Measurements from ENCODE around the gene PHLDA3. TPM values are rescaled to one million over a fixed set of nuclear protein-coding genes. Genes with fewer than 3 reads are reported as not detected.
A peak's percentile ranks its signal among the peaks of the same experiment; 100 is the strongest.

The PHLDA3 gene
- total RNA-seq, 2 donors from 2014 or later = 10.7 to 25.6 TPM

DNA sequence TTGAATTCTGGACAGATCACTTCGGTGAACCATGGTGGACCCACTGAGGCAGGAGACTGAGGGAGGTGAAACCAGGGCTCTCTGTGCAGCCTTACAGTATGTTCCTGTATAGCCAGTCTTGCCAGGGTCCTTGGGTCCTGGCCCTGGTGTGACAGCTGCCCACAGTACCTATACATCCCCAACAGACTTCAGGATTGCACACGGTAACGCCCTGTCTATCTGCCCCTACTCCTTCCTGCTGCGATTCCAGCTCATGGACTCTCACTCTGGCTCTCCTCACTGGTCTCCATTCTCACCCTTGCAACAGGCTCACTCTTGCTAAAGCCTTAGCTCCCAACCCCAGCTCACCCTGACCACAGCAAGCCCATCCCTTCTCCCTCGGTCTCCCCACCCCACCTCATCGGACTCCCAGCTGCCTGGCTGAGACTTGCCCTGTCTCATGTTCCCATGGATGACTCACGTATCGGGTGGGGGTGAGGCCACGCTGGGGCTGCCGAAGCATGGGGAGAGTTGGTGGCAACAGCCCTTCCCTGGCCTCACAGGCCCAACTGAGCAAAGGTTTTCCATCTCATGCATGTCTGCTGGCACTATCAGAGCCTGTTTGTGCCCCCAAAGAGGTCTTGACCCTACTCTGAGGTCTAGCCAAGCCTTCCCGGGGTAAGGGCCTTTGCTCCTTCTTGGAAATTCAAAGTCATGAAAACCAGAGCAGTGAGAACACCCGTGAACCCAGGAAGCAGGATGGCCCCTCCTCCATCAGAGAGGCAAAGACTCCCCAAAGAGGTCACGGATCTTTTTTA is 7.1 kb downstream of the PHLDA3 start:
- DNase-seq (no peak), ATAC-seq (replicated peaks in 1 of 2) (no peak)
- Mint-ChIP-seq H3K4me3 (no peak overlapping the region), H3K9me3 (no peaks in the 10 kb centered on the region), H3K27me3 (ENCODE audit: low read depth) (peaks cover 27% of the 10 kb centered on the region), H3K36me3 (ENCODE audit: insufficient read depth in 2 of 2) (no peaks in the 10 kb centered on the region), H3K4me1 (ENCODE audit: low read depth) (peaks cover 3% of the 10 kb centered on the region), H3K27ac (no peak overlapping the region)

DNA sequence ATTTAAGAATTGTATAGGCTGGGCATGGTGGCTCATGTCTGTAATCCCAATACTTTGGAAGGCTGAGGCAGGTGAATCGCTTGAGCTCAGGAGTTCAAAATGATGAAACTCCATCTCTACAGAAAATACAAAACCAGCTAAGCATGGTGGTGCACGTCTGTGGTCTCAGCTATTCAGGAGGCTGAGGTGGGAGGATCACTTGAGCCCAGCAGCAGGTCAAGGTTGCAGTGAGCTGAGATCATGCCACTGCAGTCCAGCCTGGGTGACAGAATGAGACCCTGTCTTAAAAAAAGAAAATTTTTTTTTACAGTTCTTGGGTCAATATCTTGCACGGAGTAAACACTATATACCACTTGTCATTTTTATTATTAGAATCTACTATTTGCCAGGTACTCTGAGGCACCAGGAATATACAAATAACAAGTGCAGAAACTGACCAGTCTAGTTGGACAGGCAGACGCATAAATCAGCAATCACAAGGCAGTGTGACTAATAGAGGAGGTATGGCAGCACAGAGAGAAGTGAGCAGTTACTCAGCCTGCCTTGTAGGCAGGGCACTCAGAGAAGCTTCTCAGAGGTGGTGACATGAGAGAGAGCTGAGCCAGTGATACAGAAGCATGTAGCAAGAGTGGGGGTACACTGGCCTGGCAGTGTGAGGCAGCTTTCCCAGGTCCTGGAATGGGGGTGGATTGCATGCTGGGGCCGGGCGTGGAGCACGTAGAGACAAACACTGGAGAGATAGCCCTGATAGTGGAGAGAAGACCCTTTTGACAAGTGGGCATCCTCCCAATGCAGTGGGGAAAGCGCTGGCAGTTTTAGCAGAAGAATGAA is 8.0 kb downstream of the PHLDA3 start:
- Mint-ChIP-seq H3K36me3 (ENCODE audit: insufficient read depth in 2 of 2) (no peaks in the 10 kb centered on the region), H3K4me3 (no peak overlapping the region), H3K4me1 (ENCODE audit: low read depth) (peaks cover 5% of the 10 kb centered on the region), H3K27ac (no peak overlapping the region), H3K27me3 (ENCODE audit: low read depth) (peaks cover 31% of the 10 kb centered on the region), H3K9me3 (no peaks in the 10 kb centered on the region)
- DNase-seq (no peak), ATAC-seq (replicated peaks in 1 of 2) (no peak)

DNA sequence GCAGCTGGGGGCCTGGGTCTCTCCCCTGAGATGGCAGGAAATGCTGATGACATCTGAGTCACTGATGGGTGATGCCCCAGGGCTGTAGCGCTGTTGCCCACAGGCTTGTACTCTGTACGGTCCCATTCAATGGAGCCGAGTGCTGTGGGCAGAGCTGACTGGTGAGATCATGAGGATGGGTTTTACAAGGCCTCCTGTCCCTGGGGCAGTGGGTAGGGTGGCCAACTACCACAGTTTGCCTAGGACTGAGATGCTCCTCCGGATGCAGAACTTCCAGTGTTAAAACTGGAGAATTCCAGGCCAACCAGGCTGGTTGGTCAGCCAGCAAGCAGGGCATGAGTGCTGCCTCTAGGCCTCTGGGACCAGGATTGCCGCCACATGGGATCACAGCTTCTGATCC is 9.2 kb downstream of the PHLDA3 start:
- DNase-seq (no peak), ATAC-seq (replicated peaks in 1 of 2) (peak in 1 of 2 donors; percentile 28)
- Mint-ChIP-seq H3K9me3 (no peaks in the 10 kb centered on the region), H3K27ac (no peak overlapping the region), H3K4me1 (ENCODE audit: low read depth) (peaks cover 5% of the 10 kb centered on the region), H3K4me3 (no peak overlapping the region), H3K36me3 (ENCODE audit: insufficient read depth in 2 of 2) (no peaks in the 10 kb centered on the region), H3K27me3 (ENCODE audit: low read depth) (peaks cover 39% of the 10 kb centered on the region)

DNA sequence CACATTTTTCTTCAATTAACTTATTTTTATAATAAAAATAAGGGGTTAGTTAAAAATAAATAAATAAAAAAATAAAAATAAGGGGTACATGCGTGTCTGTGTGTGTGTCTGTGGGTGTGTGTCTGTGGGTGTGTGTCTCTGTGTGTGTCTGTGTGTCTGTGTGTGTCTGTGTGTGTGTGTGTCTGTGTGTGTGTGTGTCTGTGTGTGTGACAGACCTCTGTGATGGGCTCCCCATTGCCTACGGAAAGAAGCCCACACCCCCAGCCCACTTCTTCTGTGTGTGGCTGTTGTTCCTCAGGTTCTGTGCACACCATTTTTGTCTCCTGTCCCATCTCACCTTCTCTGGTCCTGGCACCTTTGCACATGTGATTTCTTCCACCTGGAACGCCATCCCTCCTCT is 9.9 kb downstream of the PHLDA3 start:
- Mint-ChIP-seq H3K27me3 (ENCODE audit: low read depth) (peaks cover 40% of the 10 kb centered on the region), H3K36me3 (ENCODE audit: insufficient read depth in 2 of 2) (no peaks in the 10 kb centered on the region)

DNA sequence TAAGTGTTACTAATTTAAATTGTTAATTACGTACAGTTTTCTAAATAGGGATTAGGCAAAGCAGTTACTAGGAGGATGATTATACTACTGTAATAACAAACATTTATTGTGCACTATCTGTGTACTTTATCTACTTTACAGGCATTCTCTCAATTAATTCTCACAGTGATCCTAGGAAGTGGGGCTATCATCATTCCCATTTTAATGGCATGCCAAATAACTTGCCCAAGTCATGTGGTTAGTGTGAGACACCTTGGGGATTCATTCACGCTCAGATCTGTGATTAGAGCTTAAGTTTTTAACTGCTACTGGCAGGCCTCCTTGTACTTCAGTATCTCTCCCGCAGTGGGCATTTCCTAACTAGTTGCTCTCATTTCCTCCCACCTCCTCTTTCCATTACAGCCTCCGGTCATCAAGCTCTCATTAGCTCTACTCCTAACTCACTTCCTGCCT is 11.5 kb downstream of the PHLDA3 start:
- no peaks in the 10 kb centered on the region for H3K36me3 Mint-ChIP-seq (ENCODE audit: insufficient read depth in 2 of 2)
- H3K4me3 Mint-ChIP-seq = no peak overlapping the region
- DNase-seq (no peak), ATAC-seq (replicated peaks in 1 of 2) (no peak)
- H3K9me3 Mint-ChIP-seq = no peaks in the 10 kb centered on the region
- H3K27ac Mint-ChIP-seq = no peak overlapping the region
- H3K27me3 Mint-ChIP-seq (ENCODE audit: low read depth) = peaks cover 44% of the 10 kb centered on the region
- H3K4me1 Mint-ChIP-seq (ENCODE audit: low read depth) = peaks cover 25% of the 10 kb centered on the region

More for the DNA sequence above, 9.9 kb downstream of the PHLDA3 start:
- no peak overlapping the region for H3K27ac Mint-ChIP-seq
- H3K9me3 Mint-ChIP-seq = no peaks in the 10 kb centered on the region
- no peak for DNase-seq
- H3K4me3 Mint-ChIP-seq = no peak overlapping the region
- H3K4me1 Mint-ChIP-seq (ENCODE audit: low read depth) = peaks cover 12% of the 10 kb centered on the region
- ATAC-seq (replicated peaks in 1 of 2) = no peak

DNA sequence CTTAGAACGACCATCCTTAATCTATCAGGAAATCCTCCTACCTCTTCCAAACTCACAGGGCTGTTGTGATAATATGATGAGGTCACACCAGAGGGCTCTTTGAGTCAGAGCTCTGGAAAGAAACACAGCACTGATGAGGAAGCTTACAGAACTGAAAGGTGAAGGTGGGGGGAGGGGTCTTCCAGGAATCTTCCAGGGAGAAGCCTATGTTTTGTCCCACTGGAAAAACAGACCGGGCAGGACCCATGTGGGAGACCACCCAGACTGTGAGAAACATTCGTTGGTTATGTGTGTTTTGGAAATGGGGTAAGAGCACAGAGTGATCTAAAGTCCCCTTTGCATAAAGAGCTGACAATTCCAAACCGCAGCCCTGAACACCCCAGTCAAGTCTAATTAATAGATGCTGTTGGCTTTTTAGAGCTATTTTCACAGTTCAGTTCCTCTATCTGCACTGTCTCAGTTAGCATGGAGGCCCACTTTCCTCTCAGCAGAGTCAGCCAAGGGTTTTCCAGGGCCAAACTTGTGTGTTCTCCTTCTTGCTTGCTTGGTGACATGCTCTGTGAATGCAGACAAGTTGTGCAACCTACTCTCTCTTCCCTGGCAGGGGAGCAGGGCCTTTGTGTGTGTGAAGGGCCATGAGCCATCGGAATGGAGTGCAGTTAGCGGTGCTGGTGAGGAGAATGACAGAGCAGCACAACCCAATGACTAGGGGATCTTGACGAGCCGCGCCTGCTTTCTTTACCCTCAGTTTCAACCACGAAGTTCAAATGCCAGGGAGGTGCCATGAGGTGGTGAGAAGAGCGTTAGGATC is 12.3 kb downstream of the PHLDA3 start:
- no peak for DNase-seq
- Mint-ChIP-seq H3K36me3 (ENCODE audit: insufficient read depth in 2 of 2) (no peaks in the 10 kb centered on the region), H3K27me3 (ENCODE audit: low read depth) (peaks cover 48% of the 10 kb centered on the region), H3K9me3 (no peaks in the 10 kb centered on the region), H3K4me3 (no peak overlapping the region), H3K27ac (no peak overlapping the region), H3K4me1 (ENCODE audit: low read depth) (peaks cover 25% of the 10 kb centered on the region)
- no peak for ATAC-seq (replicated peaks in 1 of 2)

DNA sequence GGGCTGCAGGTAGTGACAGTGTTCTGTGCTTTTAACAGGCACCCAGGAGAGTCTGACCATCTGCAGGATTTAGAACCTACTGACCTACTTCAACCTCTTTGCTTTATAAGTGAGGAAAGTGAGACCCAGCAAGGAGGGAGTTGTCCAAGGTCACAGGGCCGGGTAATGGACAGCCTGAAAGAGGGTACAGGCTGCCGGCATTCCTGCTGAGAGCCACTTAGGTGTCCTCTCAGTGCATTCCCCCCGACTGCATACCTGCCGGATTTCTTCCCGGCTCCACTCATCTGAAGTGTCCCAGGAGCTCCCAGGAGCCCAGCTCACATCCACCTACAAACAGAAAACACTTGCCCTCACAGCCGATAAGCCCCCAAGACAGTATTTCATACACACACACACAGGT is 13.9 kb downstream of the PHLDA3 start:
- Mint-ChIP-seq H3K4me3 (no peak overlapping the region), H3K4me1 (ENCODE audit: low read depth) (peaks cover 30% of the 10 kb centered on the region), H3K36me3 (ENCODE audit: insufficient read depth in 2 of 2) (no peaks in the 10 kb centered on the region), H3K9me3 (no peaks in the 10 kb centered on the region), H3K27ac (no peak overlapping the region), H3K27me3 (ENCODE audit: low read depth) (peaks cover 45% of the 10 kb centered on the region)
- no peak for ATAC-seq (replicated peaks in 1 of 2)
- no peak for DNase-seq

DNA sequence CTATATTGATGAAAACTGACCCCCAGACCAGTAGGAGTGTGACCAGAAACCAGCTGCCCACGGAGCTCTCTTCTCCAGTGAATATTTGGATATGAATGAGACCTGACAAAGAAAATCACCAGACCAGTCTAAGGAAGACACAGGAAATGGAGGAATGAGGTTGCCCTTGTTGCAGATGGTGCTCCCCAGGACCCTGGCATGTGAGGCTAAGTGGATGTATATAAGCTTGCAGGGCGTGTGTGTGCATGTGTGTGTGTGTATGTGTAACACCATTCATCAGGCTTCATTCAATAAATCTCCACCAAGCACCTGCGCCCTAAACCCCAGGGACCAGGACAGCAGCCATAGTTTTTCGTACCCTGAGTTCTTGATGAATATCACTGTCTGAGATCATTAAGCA is 14.4 kb downstream of the PHLDA3 start:
- Mint-ChIP-seq H3K27me3 (ENCODE audit: low read depth) (peaks cover 45% of the 10 kb centered on the region), H3K4me1 (ENCODE audit: low read depth) (peaks cover 30% of the 10 kb centered on the region), H3K36me3 (ENCODE audit: insufficient read depth in 2 of 2) (no peaks in the 10 kb centered on the region), H3K4me3 (peak overlapping the region; percentile 58 to 62), H3K27ac (no peak overlapping the region), H3K9me3 (no peaks in the 10 kb centered on the region)
- no peak for ATAC-seq (replicated peaks in 1 of 2)
- DNase-seq = no peak

DNA sequence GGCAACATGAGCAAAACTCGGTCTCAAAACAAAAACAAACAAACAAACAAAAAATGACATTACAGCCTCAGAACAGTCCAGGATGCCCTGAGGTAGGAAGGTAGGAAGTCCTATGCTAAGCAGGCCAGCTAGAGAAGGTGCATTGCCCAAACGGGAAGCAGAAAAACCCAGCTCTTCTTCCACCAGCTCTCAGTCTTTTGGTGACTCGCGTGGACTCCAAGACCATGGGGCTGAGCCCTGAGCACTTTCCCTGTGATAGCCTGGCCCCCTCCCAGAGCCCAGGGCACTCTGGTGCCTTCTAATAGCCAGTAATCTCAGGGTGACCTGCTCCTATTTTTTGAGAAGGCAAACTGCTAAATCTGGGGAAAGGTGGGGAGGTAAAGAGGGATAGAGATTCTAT is 16.1 kb downstream of the PHLDA3 start:
- DNase-seq (no peak), ATAC-seq (replicated peaks in 1 of 2) (no peak)
- no peak overlapping the region for H3K4me3 Mint-ChIP-seq
- H3K27ac Mint-ChIP-seq = no peak overlapping the region
- peaks cover 34% of the 10 kb centered on the region for H3K4me1 Mint-ChIP-seq (ENCODE audit: low read depth)
- no peaks in the 10 kb centered on the region for H3K36me3 Mint-ChIP-seq (ENCODE audit: insufficient read depth in 2 of 2)
- H3K9me3 Mint-ChIP-seq = no peaks in the 10 kb centered on the region
- peaks cover 43% of the 10 kb centered on the region for H3K27me3 Mint-ChIP-seq (ENCODE audit: low read depth)

DNA sequence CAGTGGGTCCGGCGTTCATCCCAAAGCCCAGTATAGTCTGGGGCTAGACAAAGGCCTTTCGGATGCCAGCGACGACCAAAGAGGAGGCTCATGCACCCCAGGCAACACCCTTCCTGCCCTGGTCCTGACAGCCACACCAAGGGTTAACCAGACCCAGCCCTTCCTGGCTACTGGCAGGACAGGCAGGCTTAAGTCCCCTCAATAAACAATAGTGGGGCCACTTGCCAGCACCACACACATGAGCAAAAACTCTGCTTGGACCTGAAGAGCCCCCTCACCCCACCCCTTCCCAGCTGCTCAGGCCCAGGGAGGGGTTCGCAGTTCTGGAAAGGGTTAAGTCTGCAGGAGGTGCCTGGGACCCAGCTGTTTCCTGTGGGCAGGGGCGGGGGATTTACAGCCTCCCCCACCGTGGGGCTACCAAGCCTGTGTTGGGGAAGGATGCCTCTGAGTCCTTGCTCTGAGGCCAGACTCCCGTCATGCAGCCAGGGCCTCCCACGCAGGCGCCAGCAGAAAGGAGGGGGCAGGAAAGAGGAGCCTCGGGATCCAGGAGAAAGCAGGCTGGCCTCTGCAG is 18.2 kb downstream of the PHLDA3 start:
- Mint-ChIP-seq H3K27me3 (ENCODE audit: low read depth) (peaks cover 31% of the 10 kb centered on the region), H3K27ac (no peak overlapping the region), H3K4me3 (peak overlapping the region in 1 of 2 donors; percentile 40), H3K4me1 (ENCODE audit: low read depth) (peaks cover 31% of the 10 kb centered on the region), H3K9me3 (no peaks in the 10 kb centered on the region), H3K36me3 (ENCODE audit: insufficient read depth in 2 of 2) (no peaks in the 10 kb centered on the region)
- ATAC-seq (replicated peaks in 1 of 2) (no peak), DNase-seq (peak in 1 of 2 donors; percentile 26)

DNA sequence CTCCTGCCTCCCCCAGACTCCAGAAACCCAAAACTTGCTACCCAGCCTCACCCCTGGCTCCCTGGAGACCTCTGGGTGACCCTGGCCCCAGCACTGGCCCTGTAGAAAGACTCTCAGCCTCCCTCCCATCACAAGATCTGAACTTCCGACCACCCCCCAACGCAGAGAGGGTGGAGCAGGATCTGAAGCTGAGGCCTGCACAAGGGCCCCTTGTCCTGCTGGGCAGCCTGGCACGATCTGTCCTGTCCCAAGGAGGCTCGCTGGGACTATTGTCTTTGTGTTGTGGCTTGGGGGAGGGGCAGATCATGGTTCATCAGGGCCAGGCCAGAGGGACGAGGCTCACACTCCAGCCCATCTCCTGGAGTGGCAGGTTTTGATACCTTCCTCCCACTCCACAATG is 20.0 kb downstream of the PHLDA3 start:
- Mint-ChIP-seq H3K4me1 (ENCODE audit: low read depth) (peaks cover 23% of the 10 kb centered on the region), H3K27ac (no peak overlapping the region)

DNA sequence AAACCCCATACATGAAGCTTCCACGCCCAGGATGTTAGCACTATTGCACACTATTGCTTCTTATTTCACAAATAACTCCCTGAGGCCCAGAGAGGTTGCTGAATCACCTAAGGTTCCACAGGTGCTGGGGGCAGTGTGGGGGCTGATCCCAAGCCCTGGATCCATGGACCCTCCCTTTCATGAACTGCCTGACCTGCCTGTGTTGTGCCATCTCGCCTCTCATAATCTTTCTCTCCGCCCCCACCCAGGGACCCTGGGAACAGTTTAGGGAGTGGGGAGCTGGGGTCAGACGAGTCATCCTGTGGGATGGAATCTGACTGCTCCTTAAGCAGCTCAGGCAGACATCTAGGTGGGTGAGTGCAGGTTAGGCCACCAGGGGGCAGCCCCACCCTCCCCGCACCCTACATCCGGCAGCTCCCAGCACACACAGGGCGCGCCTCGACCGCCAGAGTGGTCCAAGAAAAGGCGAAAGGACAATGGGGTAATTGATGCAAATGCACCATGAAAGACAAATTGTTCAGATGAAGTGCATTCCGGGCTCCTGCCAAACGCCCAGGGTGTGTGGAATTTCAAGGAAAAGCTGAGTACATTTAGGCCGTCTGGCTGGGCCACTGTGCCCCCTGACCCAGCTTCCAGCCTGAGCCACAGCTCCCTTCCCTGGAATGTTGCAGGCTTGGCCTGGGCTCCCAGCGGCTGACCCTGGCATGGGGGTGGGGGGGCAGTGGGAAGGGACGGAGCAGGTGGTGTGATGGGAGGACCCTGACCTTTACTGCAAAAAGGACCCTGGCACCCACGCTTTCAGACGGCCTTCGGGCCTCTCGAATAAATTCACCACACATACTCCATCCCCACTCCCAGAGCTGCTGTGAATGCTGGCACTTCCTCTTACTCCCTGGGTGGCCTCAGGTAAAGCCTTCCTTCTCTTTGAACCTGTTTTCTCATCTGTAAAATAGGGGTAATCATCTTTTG is 20.8 kb downstream of the PHLDA3 start:
- peaks cover 16% of the 10 kb centered on the region for H3K27me3 Mint-ChIP-seq (ENCODE audit: low read depth)
- H3K9me3 Mint-ChIP-seq = no peaks in the 10 kb centered on the region
- no peak overlapping the region for H3K27ac Mint-ChIP-seq
- H3K4me1 Mint-ChIP-seq (ENCODE audit: low read depth) = peaks cover 15% of the 10 kb centered on the region
- no peaks in the 10 kb centered on the region for H3K36me3 Mint-ChIP-seq (ENCODE audit: insufficient read depth in 2 of 2)
- peak; percentile 93 to 95 for ATAC-seq (replicated peaks in 1 of 2)
- no peak overlapping the region for H3K4me3 Mint-ChIP-seq
- peak; percentile 64 to 70 for DNase-seq

More for the DNA sequence above, 20.0 kb downstream of the PHLDA3 start:
- DNase-seq (no peak), ATAC-seq (replicated peaks in 1 of 2) (no peak)
- H3K9me3 Mint-ChIP-seq = no peaks in the 10 kb centered on the region
- H3K36me3 Mint-ChIP-seq (ENCODE audit: insufficient read depth in 2 of 2) = no peaks in the 10 kb centered on the region
- no peak overlapping the region for H3K4me3 Mint-ChIP-seq
- H3K27me3 Mint-ChIP-seq (ENCODE audit: low read depth) = peaks cover 16% of the 10 kb centered on the region

Measured in activated T-cell treated with anti-CD3 and anti-CD28 coated beads, Interleukin-2, amount 50 U/mL, for 72 hours (primary cell).